Stimulated activated CD4-positive, alpha-beta T cell treated with anti-CD3 and anti-CD28 coated beads, Interleukin-4, amount 100 ng/mL, for 48 hours (primary cell): Measurements from ENCODE around the gene CETP.
"Not testable (repeated sequence)": the region's sequence is repeated elsewhere in the genome, so short reads cannot be mapped to it uniquely, and the experiment has no call there.

Source experiments
- DNase-seq, 2 donors: peaks; one replicate each; pipeline ENCODE4 v3.0.0-alpha.2; 2020; ENCODE audit warnings: low read depth in 2 of 2

The CETP gene

DNA sequence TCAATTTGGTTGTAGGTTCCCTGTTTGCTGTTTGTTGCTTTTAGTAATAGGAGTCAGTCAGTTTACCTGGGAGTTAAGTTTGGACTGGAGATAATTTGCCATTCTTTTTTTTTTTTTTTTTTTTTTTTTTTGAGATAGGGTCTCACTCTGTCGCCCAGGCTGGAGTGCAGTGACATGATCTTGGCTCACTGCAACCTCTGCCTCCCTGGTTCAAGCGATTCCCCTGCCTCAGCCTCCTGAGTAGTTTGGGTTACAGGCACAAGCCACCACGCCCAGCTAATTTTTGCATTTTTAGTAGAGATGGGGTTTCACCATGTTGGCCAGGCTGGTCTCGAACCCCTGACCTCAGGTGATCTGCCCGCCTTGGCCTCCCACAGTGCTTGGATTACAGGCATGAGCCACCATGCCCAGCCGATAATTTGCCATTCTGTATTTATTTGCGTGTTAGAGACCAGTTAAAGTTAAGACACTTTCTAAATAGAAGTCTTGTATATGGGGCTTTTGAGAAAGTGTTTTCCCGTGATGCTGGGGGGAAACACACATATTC lies 27.1 kb upstream of the CETP start:
- not testable (repeated sequence) for DNase-seq

DNA sequence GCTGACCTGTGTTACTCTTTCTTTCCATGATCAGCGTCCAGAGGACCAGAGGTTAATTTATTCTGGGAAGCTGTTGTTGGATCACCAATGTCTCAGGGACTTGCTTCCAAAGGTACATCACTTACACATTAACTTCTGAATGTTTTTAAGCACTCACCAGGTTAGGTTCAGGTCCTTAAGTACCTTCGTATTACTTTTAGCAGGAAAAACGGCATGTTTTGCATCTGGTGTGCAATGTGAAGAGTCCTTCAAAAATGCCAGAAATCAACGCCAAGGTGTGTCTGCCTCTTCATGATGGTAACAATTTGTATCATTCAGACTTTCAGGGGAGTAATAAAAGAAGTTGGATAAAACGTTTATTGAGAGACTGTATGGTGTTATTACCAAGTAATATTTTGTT lies 26.5 kb upstream of the CETP start:
- DNase-seq, result no peak

DNA sequence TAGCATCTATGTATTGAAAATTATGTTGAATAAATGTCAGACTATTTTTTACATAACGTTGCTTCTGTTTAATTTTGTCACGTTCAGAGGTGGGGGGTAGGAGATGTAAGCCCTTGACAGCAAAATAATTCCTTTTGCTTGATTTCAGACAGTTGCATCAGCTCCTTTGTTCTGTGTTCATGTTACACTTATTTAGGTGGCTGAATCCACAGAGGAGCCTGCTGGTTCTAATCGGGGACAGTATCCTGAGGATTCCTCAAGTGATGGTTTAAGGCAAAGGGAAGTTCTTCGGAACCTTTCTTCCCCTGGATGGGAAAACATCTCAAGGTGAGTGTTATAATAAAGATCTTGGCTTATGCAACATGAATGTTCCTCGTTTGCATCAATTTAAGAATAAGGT lies 25.3 kb upstream of the CETP start:
- no peak for DNase-seq

DNA sequence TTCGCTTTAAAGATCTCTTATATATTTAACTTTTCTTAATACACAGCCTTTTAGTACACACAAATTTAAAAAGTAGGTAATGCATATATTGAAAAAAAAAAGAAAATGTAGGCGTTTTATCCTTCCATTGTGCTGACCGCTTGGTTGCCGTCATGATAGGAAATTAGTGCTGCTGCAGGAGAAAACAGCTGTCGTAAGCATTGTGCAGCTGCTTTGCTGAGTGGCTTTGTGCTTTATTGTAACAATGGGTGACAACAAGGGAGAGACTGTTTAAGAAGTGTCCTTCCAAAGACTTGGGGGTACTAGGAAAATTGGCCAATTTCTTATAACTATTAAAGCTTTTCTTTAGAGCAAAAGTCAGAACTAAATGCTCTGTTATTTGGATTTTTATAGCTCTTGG lies 24.8 kb upstream of the CETP start:
- no peak for DNase-seq

DNA sequence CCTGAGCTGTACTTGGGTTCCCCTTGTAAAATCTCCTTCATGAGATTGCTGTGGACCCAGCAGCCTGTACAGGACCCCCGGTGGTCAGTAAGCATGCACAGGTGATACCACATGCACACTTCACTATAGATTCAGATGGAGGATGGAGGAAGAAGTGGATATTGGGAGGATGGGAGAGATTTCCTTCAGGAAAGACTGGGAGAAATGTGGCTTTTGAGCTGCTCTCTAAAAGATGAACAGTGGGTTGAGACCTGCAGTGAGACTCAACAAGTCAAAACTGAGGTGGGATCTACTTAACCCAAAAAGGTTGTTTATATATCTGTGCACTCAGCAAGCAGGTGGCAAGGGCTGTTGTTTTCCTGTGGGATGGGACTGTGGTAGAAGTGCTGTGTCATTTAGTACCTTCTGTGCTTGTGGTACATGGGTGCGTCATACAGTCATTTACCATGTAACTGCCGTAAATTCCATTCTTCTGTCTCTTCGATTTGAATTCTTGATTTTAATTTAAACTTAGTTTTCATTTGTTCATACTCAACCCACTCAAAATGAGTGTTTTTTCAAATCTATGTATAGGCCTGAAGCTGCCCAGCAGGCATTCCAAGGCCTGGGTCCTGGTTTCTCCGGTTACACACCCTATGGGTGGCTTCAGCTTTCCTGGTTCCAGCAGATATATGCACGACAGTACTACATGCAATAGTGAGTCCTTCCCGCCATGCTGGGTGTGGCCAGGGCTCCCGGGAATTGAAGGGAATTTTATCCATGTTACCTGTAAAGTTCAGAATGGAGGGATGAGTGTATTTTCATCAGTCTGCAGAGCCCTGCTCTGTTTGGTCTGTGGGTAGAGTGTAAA lies 22.9 kb upstream of the CETP start:
- peak in 1 of 2 donors; percentile 39 for DNase-seq

DNA sequence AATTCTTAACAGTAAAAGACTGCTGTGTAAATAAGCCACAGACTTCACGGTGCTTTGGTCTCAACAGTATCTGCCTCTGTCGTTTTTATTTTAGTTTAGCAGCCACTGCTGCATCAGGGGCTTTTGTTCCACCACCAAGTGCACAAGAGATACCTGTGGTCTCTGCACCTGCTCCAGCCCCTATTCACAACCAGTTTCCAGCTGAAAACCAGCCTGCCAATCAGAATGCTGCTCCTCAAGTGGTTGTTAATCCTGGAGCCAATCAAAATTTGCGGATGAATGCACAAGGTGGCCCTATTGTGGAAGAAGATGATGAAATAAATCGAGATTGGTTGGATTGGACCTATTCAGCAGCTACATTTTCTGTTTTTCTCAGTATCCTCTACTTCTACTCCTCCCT lies 21.9 kb upstream of the CETP start:
- no peak for DNase-seq

DNA sequence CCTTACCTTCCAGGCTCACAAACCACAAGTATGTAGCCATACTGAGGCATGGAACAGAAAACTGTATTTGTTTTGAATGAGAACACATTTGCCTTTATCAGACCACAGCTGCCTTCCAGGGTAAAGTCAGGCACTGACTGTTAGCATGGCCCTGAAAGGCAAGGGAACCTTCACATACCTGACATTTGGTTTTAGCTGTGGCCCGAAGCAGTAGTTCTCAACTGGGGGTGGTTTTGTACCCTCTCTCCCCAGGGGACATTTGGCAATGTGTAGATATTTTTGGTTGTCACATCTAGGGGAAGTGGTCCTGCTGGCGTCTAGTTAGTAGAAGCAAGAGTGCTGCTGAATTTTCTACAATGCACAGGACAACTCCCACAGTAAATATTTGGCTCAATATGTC lies 20.7 kb upstream of the CETP start:
- no peak for DNase-seq

DNA sequence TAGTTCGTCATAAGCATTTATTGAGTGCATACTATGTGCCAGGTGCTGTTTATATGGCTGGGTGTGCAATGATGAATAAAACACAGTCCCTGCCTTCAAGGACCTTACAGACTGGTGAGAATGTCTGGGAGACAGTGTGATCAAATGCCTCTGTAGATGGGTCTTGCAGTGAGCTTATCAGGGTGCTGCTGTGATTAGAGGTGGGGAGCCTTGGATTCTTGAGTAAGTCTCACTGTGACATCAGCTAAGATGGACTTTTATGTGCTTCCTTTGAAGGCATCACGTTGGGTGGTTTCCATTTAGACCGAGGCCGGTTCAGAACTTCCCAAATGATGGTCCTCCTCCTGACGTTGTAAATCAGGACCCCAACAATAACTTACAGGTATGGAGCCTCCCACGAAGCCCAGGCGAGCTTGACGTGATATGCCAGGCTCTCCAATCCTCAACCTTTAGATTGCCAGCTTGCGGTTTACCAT lies 19.9 kb upstream of the CETP start:
- DNase-seq, result no peak

DNA sequence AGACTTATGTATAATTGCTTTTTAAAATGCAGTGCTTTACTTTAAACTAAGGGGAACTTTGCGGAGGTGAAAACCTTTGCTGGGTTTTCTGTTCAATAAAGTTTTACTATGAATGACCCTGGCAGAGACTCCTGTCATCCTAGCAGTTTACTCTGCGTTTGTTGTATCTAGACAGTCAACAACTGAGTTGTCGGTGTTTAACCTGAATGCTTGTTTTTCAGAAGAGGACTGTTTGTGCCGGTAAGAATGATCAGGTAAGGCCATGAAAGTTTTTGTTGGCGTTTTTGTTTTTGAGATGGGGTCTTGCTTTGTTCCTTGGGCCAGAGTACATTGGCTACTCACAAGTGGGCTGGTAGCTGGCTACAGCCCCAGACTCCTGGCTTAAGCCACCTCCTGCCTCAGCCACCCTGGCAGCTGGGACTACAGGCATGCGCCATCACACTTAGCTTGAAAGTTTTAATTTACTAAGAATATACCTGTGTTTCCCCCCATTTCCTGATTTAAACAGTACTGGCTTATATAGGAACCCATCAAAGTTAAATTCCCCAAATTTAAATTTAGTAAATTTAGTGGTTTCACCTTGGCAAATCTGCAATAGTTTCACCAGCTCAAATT lies 17.9 kb upstream of the CETP start:
- no peak for DNase-seq

DNA sequence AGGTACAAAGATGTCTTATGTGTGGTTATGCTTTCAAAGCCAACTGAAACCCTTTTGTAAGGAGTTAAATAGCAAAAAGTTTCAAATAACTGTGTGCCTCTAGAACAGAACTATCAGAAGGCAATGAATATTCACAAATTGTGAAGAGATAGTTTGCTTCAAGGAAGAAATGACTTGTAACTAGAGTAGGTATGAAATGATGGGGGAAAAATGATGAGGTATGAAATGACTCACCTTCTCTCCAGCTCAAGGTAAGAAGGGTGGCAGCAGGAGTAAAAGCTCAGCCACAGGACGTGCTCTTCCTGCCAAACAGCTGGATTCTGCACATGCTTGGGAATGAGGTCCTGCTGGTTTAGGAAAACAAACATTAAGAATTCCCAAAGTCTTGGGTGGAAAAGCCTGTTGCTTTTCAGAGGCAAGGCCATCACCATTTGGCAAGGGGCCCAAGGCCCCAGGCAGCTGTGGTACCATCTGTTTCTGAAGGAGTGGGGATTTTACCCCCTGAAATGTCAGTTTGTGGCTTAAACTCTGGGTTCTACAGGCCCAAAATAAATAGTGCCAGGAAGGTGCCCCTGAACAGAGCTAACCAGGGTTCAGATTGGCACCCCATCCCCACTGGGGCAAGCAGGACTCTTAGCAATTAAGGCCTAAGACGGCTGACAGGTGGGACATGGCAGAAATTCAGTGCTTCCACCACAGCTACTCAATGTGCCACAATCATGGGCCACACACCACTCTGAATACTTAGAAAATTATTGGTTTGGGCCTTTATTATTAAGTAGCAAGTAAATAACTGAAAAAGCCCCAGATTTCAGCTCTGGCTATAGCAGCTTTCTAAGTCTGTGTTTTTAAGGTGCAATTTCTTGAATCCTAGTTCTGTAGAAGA lies 16.6 kb upstream of the CETP start:
- DNase-seq, result no peak

DNA sequence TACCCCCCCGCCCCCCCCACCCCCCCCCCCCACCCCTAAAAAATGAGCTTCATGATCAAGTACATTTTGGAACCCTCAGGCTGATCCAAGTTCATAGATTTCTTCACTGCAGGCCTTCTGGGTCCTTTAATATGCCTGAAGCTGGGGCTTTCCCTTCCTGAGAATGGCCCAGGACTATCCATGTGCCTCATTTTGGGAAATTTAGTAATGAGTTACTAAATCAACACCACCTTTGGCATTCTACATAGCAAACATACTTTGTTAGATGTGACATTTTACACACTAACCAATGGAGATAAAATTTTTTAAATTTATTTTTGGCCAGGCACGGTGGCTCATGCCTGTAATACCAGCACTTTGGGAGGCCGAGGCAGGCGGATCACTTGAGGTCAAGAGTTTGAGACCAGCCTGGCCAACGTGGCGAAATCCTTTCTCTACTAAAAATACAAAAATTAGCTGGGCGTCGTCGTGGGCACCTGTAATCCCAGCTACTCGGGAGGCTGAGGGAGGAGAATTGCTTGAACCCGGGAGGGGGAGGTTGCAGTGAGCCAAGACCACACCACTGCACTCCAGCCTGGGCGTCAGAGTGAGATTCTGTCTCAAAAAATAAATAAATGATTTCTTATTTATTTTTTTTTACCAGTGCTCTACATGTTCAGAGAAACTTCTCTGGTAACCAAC lies 15.8 kb upstream of the CETP start:
- no peak for DNase-seq

DNA sequence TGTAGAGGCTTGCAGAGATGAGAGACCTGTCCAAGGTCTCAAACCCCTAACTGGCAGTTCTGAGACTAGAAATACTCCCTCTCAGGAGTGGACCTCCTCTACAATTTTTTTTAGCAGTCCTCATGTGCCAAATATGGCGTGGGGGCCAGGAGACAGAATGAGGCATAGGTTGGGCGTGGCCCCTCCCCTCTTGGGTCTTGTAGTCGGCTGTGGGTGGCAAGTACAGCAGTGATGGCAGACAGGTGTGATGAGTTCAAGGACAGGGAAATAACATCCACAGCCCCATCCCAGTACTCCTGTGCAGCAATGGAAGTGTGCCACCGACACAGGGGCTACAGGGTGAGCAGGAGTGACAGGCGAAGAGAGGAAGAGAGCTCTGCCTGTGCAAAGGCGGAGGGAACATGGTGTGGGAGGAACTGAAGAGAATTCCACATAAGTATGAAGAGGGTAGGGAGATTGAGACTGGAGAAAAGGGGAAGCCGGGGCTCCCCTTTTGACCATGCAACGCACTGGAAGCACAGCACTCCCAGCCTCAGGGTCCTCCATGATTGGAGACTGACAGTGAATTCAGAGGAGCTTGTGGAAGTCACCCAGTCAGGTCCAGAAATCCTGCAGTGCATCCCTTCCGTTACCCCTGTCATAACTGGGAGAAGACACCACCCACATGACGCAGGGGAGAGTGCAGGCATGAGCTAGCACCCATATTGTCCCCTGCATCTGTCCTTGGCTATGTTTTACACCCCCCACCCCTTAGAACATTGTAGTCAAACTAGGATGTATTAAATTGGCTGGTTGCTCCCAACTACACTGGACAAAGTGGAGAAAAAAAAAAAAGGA lies 14.8 kb upstream of the CETP start:
- DNase-seq, result no peak

DNA sequence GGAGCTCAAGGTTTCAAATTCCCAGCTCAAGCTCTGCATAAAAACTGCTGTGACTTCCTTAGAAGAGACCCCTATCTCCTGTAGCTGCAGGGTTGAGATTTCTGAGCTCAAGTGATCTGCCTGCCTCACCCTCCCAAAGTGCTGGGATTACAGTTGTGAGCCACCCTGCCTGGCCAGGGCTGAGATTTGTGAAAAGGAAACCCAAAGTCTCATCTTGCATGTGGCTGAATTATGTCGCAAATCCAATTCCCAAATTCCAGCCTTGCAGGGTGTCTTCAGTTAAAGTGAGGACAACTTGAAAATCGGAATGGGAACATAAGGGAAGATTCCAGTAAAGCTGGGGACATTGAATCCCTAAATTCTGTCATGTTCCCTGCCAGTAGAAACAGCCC lies 14.2 kb upstream of the CETP start:
- no peak for DNase-seq

DNA sequence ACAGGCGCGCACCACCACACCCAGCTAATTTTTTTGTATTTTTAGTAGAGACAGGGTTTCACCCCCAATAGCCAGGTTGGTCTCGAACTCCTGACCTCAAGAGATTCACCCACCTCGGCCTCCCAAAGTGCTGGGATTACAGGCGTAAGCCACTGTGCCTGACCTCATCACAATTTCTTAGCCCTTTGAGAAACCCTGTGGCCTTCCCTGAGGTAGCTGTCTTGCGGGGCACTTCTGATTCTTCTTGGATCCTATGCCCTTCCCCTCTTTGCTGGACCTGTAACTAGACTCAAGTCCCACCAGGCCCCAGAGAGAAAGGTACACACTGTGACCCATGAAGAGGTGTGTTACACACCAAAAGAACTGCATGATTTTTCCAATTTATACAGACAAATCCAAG lies 13.5 kb upstream of the CETP start:
- DNase-seq, result no peak

DNA sequence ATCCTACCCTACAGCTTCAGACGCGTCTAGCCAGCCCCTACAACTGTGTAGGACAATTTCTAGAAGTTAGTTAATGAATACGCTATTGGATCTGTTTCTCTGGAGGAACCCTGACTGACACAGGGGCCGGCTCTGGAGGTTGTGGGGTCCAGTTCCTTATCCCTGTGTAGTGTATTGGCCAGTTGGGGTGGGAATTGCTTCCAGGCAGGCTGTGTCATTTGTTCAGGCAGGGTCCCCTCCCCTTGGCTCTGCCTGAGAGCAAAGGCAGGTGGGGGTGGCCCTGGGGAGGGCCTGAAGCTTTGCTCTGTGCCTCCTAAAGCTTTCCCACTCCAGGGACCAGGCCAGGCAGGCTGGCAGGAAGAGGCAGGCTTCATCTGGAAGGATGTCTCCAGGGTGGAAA lies 11.7 kb upstream of the CETP start:
- no peak for DNase-seq

DNA sequence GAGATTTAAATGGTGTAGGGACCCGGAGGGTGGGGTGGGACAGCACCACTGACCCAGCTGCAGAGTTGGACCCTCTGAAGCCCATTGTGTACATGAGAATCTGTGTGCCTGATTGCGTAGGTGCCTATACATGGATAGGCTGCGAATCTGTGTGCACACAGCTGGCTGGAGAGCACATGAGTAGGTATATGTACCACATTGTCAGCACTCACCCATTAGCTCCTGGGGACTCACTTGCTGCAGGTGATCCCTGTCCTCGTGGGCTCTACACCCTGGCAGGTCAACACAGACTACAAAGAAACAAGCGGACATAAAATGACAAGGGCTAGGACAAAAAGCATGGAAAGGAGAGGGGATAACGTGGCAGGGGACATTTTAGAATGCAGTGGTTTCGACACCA lies 11.3 kb upstream of the CETP start:
- no peak for DNase-seq

DNA sequence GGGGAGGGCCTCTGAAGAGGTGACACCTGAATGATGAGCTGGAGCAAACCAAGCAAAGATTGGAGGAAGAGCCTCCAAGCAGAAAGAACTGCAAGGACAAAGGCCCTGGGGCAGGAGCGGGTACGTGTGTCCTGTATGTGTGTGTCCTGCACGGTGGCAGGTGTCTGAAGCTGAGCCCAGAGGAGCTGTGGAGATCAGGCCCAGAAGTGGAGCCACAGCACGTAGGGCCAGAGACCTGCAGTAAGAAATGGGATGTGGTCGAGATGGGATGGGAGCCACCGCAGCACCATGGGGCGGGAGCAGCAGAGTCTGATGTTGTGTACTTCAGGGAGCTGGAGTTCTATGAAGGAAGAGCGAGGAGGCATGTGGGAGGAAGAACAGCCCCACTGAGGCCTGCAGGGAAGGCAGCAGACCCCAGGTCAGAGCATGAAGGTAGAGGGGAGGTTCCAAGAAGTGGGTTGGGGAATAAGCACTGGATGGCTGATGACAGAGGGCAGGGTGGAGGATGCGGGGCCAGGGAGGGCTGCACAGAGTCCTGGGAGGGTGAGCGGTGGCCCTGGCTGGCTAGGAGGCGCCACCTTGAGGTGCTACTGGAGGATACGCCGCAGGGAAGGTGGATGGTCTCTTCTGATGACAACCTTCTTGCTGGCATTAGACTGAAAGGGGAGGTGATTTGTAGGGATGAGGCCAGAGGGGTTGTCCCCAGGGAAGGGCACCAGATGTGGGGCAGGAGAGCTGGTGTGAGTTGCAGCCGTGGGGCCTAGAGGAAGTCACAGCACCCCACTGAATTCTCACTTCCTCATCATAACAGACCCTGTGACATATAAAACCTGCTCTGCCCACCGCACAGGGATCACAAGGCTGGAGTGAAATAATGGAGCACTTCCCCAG lies 10.6 kb upstream of the CETP start:
- DNase-seq, result peak; percentile 55 to 56

DNA sequence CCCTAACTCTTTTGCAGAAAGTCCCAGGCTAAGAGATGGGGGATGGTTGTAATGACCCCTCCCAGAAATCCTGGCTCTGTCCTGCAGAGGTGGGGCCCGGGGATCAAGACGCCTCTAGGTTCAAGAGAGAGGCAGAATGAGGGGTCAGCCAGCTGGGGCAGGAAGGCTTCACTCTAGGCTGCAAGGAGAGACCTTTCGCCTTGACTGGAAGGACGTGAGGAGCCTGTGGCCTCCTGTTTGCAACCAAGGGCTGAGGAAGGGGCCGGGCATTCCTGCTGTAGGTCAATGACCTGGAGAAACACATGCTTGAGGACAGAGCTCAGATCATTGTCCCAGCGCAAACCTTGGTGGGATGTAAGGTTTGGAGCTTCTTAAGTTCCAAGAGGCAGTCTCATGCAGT lies 8.7 kb upstream of the CETP start:
- DNase-seq, result no peak

DNA sequence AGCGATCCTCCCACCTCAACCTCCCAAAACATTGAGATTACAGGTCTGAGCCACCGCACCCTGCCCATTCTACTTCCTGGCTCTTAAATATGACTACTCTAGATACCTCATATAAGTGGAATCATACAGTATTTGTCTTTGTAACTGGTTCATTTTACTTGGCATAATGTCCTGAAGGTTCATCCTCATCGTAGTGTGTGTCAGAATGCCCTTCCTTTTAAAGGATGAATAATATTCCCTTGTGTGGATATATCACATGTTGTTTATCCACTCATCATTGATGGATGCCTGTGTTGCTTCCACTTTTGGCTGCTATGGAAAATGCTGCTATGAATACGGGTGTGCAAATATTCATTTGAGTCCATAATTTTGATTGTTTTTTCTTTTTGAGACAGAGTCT lies 5.7 kb upstream of the CETP start:
- DNase-seq, result no peak

DNA sequence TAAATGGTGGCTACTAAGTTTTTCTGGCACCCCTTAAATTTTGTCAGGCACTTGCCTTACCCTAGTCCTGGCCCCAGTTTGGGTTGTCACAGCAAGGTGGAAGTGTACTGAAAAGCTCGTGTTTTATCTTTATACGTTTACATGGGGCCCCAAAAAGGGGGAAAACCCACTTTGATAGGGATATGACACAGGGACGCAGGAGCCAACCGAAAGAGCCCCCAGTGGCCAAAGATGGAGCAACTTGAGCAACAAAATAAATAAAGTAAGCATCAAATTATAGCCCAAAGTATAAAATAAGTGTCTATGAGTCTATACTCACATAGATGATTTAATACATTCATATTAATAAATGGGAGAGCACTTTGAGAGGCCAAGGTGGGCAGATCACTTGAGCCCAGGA lies 5.0 kb upstream of the CETP start:
- no peak for DNase-seq
